ENCODE measurements around the gene ARHGAP31. TPM values are rescaled to one million over a fixed set of nuclear protein-coding genes. Genes with fewer than 3 reads are reported as not detected.

ARHGAP31 gene
- total and polyA plus RNA-seq, 9 donors = 6.3 to 41.4 (median 21.3) TPM

DNA sequence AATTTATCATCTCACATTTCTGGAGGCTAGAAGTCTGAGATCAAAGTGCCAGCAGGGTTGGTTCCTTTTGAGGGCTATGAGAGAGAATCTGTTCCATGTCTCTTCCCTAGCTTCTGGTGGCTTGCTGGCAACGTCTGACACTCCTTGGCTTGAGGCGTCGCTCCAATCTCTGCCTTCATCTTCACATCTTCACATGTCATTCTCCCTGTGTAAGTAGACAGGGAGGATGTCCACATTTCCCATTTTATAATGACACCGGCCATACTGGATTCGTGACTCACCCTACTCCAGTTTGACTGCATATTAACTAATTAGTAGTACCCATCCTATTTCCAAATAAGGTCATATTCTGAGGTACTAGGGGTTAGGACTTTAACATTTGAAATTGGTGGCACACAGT, 17.5 kb upstream of the ARHGAP31 start:
- peaks cover 6% of the 10 kb centered on the region for H3K4me1 ChIP-seq (ENCODE audit: insufficient read depth)
- H3K27me3 ChIP-seq = no peaks in the 10 kb centered on the region
- no peak for DNase-seq
- no peak overlapping the region for H3K4me3 ChIP-seq
- TF ChIP-seq CTCF (IDR thresholded peaks at IDR 0.05) = no peak
- TF ChIP-seq EP300 (IDR thresholded peaks at IDR 0.05) = no peak
- no peak for TF ChIP-seq POLR2A (IDR thresholded peaks at IDR 0.05)
- H3K9me3 ChIP-seq = no peaks in the 10 kb centered on the region
- H3K36me3 ChIP-seq = no peaks in the 10 kb centered on the region
- 86 to 90% (median 86%) methylated on average over 5 of the region's 5 CpGs for WGBS, 3 donors
- H3K27ac ChIP-seq = no peak overlapping the region
- intact Hi-C loops (cut with DNase I) = loop anchor here in 1 of 4 donors (5.0 kb wide), 1 partner anchor 76 kb away; no protein-coding TSS in a partner anchor

DNA sequence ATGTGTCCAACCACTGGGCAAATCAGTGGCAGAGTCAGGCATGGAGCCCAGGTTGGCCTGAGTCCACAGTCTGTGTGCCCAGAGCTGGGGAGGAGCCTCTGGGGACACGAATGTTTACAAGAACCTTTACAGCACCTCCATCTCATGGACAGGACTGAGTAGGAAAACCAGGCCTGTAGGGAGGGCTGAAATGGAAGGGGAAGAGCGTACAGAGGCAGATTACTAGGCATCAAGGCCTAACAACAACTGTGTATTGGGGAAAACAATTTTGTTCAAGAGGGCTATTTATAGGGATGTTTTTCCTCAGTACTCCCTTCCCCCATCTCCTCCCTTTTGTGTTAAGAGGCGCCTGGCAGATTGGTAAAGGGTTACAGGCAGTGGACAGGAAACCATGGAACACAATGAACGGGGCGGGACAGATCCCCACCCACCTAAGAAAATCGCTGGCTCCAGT, 15.1 kb upstream of the ARHGAP31 start:
- Histone ChIP-seq H3K4me3 (no peak overlapping the region), H3K27me3 (no peaks in the 10 kb centered on the region), H3K4me1 (ENCODE audit: insufficient read depth) (peaks cover 6% of the 10 kb centered on the region), H3K27ac (peak overlapping the region in 1 of 2 donors; percentile 51), H3K9me3 (peaks cover 0 to 4% of the 10 kb centered on the region in 2 donors), H3K36me3 (no peaks in the 10 kb centered on the region)
- 29 to 41% (median 33%) methylated on average over 6 of the region's 6 CpGs for WGBS, 3 donors
- TF ChIP-seq POLR2A (IDR thresholded peaks at IDR 0.05) (no peak), EP300 (IDR thresholded peaks at IDR 0.05) (no peak), CTCF (IDR thresholded peaks at IDR 0.05) (no peak)
- peak in 4 of 5 donors; percentile 40 to 64 (median 48) for DNase-seq
- intact Hi-C loops (cut with DNase I) = loop anchor here in 1 of 4 donors (5.0 kb wide), 1 partner anchor 73 kb away; no protein-coding TSS in a partner anchor

GRCh38 chr3:119279584-119280243, 14.5 kb upstream of the ARHGAP31 start:
- Histone ChIP-seq H3K27ac (peak overlapping the region in 1 of 2 donors; percentile 51), H3K4me3 (no peak overlapping the region), H3K4me1 (ENCODE audit: insufficient read depth) (peaks cover 6% of the 10 kb centered on the region), H3K9me3 (peaks cover 0 to 4% of the 10 kb centered on the region in 2 donors), H3K36me3 (no peaks in the 10 kb centered on the region), H3K27me3 (no peaks in the 10 kb centered on the region)
- no peak for DNase-seq
- no peak for TF ChIP-seq CTCF (IDR thresholded peaks at IDR 0.05)
- no peak for TF ChIP-seq POLR2A (IDR thresholded peaks at IDR 0.05)
- TF ChIP-seq EP300 (IDR thresholded peaks at IDR 0.05) = no peak
- intact Hi-C loops (cut with DNase I) = loop anchor here in 1 of 4 donors (5.0 kb wide), 1 partner anchor 73 kb away; no protein-coding TSS in a partner anchor
- WGBS, 3 donors = 72 to 85% (median 73%) methylated on average over 5 of the region's 5 CpGs

DNA sequence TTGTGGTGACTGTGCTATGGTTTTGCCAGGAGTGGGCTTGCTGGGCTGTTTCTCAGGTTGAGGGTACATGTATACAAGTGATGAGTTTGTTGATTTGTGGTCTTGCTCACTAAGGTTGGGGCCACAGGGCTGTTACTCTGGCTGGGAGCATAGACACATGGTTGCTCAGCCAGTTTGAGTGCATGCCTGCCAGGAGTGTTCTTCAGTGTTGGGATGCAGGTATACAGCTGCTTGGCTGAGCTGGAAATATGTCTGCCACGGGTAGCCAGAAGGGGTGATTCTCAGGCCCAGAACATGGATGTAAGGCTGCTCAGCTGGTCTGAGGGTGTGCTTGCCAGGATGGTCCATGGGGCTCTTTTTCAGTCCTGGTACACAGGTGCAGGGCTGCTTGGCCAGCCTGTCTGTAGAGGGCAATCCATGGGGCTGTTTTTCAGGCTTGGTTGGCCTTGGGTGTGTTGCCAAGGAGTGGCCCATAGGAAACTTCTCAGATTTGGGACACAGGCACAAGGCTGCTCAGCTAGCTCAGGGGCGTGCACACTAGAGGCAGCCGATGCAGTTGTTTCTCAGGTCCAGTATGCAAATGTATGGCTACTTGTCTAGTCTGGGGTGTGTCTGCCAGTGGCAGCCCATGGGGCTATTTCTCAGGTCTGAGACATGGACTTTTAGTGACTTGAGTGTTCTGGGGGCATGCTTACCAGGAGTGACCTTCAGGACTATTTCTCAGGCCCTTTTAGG, 5.3 kb upstream of the ARHGAP31 start:
- 74 to 93% (median 82%) methylated on average over 3 of the region's 3 CpGs for WGBS, 3 donors
- TF ChIP-seq EP300 (IDR thresholded peaks at IDR 0.05) = no peak
- no peak for TF ChIP-seq CTCF (IDR thresholded peaks at IDR 0.05)
- TF ChIP-seq POLR2A (IDR thresholded peaks at IDR 0.05) = no peak
- Histone ChIP-seq H3K4me3 (no peak overlapping the region), H3K27me3 (no peaks in the 10 kb centered on the region), H3K27ac (no peak overlapping the region), H3K36me3 (no peaks in the 10 kb centered on the region), H3K4me1 (ENCODE audit: insufficient read depth) (peaks cover 2% of the 10 kb centered on the region), H3K9me3 (no peaks in the 10 kb centered on the region)
- intact Hi-C loops (cut with DNase I) = no loop called here
- DNase-seq = no peak
